Stimulated activated CD8-positive, alpha-beta memory T cell treated with anti-CD3 and anti-CD28 coated beads, Interleukin-4, amount 100 ng/mL, for 24 hours (primary cell): ENCODE results near the gene FAXDC2.

Source experiments
- DNase-seq: peaks from one replicate; pipeline ENCODE4 v3.0.0-alpha.2; 2020; ENCODE audit warnings: low read depth

FAXDC2 gene, protein sequence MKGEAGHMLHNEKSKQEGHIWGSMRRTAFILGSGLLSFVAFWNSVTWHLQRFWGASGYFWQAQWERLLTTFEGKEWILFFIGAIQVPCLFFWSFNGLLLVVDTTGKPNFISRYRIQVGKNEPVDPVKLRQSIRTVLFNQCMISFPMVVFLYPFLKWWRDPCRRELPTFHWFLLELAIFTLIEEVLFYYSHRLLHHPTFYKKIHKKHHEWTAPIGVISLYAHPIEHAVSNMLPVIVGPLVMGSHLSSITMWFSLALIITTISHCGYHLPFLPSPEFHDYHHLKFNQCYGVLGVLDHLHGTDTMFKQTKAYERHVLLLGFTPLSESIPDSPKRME

GRCh38 chr5:154850255-154851062, at the start of gene FAXDC2:
Gene FAXDC2 (minus strand): TSS chr5:154850603. CDS start chr5:154838178, 12,425 bp downstream.
- DNase-seq, result no peak

DNA sequence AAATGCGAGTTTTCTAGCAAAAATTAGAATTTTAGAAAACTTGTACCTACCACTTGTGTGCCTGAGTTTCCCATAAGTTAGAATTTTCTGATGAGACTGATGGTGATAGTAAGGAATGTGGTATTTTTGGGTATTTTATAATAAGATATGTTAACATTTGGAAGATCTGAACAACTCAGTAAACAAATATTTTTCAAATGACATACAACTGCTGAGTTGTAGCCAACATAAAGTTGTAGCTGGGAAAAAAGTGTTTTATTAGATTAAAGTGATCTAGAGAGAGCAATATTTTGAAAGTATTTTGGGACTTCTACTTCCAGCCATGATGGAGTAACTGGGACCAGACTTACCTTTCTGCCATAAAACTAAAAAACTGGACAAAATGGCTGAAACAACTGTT, 49.7 kb upstream of the FAXDC2 start:
- DNase-seq, result no peak

GRCh38 chr5:154899151-154899816, 48.9 kb upstream of the FAXDC2 start:
- DNase-seq, result no peak

GRCh38 chr5:154898210-154898609, 47.8 kb upstream of the FAXDC2 start:
- no peak for DNase-seq

GRCh38 chr5:154896562-154897165, 46.3 kb upstream of the FAXDC2 start:
- no peak for DNase-seq

DNA sequence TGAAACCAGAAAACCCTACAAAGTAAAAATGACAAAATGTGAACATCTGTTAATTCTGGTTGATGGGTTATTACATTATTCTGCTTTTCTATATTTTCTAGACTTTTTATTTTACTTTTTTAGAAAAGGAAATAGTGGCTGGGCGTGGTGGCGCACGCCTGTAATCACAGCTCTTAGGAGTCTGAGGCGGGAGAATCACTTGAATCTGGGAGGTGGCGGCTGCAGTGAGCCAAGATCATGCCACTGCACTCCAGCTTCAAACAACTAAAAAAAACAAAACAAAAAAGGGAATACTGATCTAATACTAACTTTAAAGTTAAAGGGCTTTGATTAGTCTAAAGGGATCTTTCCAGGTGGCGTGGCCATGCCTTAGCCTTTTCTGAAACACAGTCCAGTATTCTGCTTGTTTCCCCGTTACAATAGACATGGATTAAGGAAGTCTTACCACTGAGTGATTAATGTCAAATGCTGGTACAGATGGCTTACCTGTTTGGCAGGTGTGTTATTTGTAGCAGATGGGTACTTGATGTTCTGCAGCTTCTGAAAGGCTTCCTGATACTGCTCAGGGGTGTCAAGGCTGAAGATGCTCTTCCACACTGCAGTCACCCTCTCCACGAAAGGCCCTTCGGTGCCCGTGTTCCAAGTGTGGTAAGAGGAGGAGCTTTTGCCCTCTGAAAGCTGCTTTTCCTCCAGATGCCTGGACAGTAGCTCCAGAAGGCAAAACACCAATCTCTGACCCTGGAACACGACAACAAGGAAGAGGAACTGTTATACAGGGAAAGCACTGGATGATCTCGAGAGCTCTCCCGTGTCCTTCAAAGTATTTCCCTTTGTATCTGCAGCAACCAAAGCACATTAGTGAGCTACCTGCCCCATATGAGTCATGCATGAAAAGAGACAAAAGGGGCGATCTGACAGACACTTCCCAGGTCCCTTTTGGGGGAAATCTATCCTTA, 45.5 kb upstream of the FAXDC2 start:
- DNase-seq, result no peak

DNA sequence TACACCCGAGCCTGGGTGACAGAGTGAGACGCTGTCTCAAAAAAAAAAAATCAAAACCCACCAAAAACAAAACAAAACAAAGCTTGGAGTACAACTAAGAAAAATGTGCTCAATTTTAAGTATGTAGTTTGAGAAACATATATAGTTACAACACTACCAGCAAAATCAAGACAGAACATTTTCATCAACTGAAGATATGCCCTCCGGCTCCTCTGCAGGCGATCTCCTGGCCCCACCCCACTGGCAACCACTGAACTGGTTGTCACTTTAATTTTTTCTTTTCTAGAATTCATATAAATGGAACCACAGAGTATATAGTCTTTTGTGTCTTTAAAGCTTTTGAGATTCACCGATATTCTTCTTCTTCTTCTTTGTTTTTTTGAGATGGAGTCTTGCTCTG, 43.0 kb upstream of the FAXDC2 start:
- no peak for DNase-seq

DNA sequence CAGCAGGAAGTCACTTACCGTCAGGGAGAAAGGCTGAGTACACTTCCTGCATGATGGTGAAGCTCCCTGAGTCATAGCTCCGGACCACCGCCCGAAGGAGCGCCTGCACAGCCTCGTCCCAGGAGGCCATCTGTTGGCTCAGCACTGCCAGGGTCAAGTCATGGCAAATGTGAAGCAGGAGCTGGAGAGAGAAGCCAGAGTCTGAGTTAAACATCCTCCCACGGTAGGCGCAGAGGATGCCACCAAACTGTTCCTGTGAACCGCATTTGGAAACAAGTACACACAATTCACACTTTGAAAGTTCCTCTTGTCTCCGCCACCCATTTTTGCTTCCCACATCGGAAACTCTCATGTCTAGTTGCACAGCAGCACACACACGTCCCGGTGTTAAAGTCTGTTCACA, 42.0 kb upstream of the FAXDC2 start:
- no peak for DNase-seq

DNA sequence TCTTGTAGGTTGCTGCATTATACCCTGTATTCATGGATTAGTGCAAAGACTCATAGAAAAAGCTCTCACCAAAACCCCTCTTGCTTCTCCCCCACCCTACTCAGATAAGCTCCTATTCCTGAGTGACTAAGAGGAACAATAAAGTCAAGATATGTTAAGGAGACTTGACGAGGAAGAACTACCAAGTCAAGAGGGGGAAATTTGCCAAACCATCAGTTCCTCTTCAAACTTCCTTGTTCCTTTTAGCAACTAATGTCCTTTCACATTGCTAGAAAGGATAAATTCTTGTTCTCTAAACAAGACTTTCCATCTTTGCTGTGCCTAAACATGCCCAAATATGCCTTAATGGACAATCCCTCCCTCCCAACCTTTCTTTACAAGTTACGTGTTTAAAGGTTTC, 35.0 kb upstream of the FAXDC2 start:
- DNase-seq, result no peak

DNA sequence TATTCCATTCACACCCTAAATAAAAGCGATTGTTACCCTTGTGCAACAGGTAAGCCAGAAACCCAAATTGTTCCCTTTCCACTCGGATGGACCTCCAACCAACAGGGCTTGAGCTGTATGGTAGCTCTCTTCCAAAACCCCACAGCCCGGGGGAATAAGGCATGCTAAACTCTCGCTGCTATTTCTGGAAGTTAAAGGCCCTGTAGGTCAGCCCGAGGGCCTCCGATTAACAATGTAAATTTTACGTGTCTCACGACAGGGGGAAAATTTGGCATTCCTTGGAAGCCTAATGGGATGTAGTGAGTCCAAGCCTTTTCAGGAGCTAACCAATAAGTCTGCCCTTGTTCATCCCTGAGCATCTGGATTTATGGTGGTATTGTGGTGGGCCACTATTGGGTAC, 34.0 kb upstream of the FAXDC2 start:
- no peak for DNase-seq

DNA sequence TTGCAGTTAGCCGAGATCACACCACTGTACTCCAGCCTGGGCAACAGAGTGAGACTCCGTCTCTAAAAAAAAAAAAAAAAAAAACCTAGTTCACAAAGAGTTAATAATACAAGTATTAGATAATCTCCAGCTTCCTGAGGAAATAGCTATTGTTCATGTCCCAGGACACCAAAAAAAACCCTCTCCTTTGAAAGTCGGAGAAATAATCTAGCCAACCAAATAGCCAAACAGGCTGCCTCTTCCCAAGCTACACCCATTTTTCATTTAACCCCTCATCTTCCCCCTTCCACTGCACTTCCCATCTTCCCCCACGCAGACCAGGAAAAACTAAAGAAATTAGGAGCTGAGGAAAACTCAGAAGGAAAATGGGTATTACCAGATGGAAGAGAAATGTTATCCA, 31.6 kb upstream of the FAXDC2 start:
- no peak for DNase-seq

DNA sequence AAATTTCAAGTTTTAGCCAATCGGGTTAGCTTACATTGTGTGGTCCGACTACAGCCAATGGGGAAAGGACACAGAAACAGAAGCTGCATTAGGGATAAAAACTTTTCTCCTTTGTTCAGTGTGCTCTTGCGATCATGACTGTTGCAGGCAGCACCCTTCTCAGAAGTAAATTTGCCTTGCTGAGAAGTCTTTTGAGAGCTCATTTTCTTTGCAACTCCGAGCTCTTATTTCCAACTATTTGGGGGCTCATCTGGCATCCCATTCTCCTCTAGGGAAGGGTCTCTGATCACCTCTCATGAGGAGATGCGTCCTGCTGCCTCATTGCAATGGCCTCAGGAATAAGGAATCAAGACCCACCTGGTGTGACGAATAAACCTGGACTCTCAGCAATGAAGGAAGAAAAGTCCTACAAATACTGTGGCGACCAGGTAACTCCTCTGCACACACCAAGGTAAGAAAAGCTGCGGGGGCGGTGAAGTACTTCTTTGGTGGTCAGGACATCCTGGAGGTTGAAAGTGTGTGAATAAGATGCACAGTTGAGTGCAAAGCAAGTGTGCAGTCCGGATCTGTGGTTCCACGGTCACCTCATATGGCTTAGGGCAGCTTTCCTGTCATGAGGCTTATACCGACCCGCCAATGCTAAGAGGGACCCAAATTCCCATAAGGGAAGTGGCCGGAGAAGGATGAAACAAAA, 28.4 kb upstream of the FAXDC2 start:
- no peak for DNase-seq

DNA sequence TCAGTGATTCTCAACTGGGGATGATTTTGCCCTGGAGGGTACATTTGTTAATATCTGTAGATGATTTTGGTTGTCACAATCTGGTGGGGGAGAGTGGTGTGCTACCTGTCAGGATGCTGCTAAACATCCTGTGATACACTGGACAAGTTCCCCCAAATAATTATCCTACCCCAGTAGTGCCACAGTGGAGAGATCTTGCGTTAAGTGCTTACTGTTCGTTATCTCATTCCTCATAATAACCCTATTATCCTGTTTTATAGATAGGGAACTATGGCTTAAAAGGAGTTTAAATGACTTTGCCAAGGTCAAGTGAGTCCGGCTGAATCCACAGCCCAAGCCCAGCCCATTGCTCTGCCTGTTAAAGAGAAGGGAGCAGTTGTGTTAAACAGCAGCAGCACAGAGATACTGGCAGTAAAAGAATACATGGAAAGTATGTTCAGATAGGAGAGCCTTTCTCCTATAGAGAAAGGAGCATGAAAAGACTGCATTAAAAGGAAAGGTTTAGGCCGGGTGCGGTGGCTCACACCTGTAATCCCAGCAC, 23.5 kb upstream of the FAXDC2 start:
- no peak for DNase-seq

- no peak for DNase-seq
These were observed 21.3 kb upstream of the FAXDC2 start for GRCh38 chr5:154871734-154872133.

- DNase-seq, result no peak
These were observed 18.3 kb upstream of the FAXDC2 start for GRCh38 chr5:154868702-154869101.

DNA sequence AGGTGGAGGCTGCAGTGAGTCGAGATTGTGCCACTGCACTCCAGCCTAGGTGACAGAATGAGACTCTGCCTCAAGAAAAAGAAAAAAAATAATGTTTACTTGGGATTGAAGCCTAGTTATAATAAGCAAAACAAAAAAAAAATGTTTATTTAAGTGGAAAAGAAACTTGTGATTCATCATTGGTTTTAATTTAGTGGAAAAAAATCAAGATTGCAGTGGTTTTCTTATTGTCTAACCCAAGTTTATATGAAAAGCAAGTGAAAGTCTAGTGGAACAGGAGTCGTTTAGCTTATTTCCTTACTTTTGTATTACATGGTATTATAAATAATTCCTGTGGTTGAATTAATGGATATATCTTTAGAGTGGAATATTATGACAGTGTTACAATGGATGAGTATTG, 16.4 kb upstream of the FAXDC2 start:
- no peak for DNase-seq

- no peak for DNase-seq
These were observed 15.2 kb upstream of the FAXDC2 start for GRCh38 chr5:154865466-154866184.

GRCh38 chr5:154863291-154864080, 13.1 kb upstream of the FAXDC2 start:
- DNase-seq, result no peak

- no peak for DNase-seq
These were observed 12.4 kb upstream of the FAXDC2 start for GRCh38 chr5:154862766-154863165.
